ENCODE results near the gene TBL1XR1. TPM values are rescaled to one million over a fixed set of nuclear protein-coding genes. Genes with fewer than 3 reads are reported as not detected.
"Not testable (repeated sequence)": the region's sequence is repeated elsewhere in the genome, so short reads cannot be mapped to it uniquely, and the experiment has no call there.

TBL1XR1 gene
- total and polyA plus RNA-seq, 2 donors (not counting 3 experiments of a cell fraction or from before 2014, with no cell fraction given), result 26.9 to 146 TPM

GRCh38 chr3:177162742-177163141 lies 34.5 kb downstream of the TBL1XR1 start:
- Histone ChIP-seq H4K20me1 (replicated peaks; ENCODE audit: control insufficient read depth, extremely low read depth, insufficient read depth, low read length) (peaks cover 8% of the 10 kb centered on the region), H3K9me1 (replicated peaks; ENCODE audit: control insufficient read depth, extremely low read depth, insufficient read depth, low read length) (no peaks in the 10 kb centered on the region), H3K79me2 (ENCODE audit: control insufficient read depth, insufficient read depth, low read length) (peaks cover 98% of the 10 kb centered on the region), H3K36me3 (ENCODE audit: control insufficient read depth in 2 of 2, extremely low read depth in 1 of 2, insufficient read depth in 2 of 2, low read length in 2 of 2) (no peaks in the 10 kb centered on the region), H3K27me3 (ENCODE audit: control insufficient read depth in 2 of 2, insufficient read depth in 2 of 2, low read length in 2 of 2) (no peaks in the 10 kb centered on the region), H3K27ac (ENCODE audit: insufficient read depth, low read depth, low read length) (no peak overlapping the region), H3K9ac (replicated peaks; ENCODE audit: extremely low read depth, insufficient read depth, low read length) (no peak overlapping the region), H3K4me2 (ENCODE audit: insufficient read depth, low read length) (no peak overlapping the region), H3K9me3 (replicated peaks; ENCODE audit: control insufficient read depth, insufficient read depth, low read length) (no peaks in the 10 kb centered on the region), H2AFZ (ENCODE audit: low read depth, low read length) (no peak overlapping the region), H3K4me1 (ENCODE audit: control insufficient read depth, extremely low read depth, insufficient read depth, low read length) (peaks cover 5% of the 10 kb centered on the region), H3K4me3 (replicated peaks in 1 of 3; ENCODE audit: insufficient read depth in 1 of 3, low read depth in 1 of 3, low read length in 3 of 3) (no peak overlapping the region)
- FAIRE-seq (no peak), DNase-seq (ENCODE audit: low read depth, low spot score) (no peak)
- CTCF ChIA-PET, result no interaction called here
- BruUV-seq (replicated peaks), result no TSS peak
- dilution Hi-C loops (cut with MboI; ENCODE audit: extremely low pct_ligation_motif_present, low sequenced_read_pairs) (no loop called here), intact Hi-C loops (cut with micrococcal nuclease) (no loop called here)
- TF ChIP-seq POLR2AphosphoS5 (IDR thresholded peaks at IDR 0.05; ENCODE audit: insufficient read depth, low read depth, low read length), result no peak
- no peak for TF ChIP-seq FOS (IDR thresholded peaks at IDR 0.05; ENCODE audit: borderline replicate concordance, insufficient read depth, low read length)
- TF ChIP-seq MAX (IDR thresholded peaks at IDR 0.05; ENCODE audit: insufficient read depth, insufficient read length), result no peak
- TF ChIP-seq GATA2 (IDR thresholded peaks at IDR 0.05; ENCODE audit: insufficient read depth, insufficient read length, low read depth, low read length), result no peak
- TF ChIP-seq JUN (IDR thresholded peaks at IDR 0.05; ENCODE audit: borderline replicate concordance, insufficient read depth, insufficient read length, low read depth), result no peak
- TF ChIP-seq CTCF (IDR thresholded peaks at IDR 0.05; ENCODE audit: extremely low read depth in 1 of 2, insufficient read depth in 1 of 2, low read depth in 1 of 2, low read length in 2 of 2), result no peak
- TF ChIP-seq POLR2A (IDR thresholded peaks at IDR 0.05; ENCODE audit: low read depth, low read length), result no peak
- no peak for TF ChIP-seq EZH2 (IDR thresholded peaks at IDR 0.05; ENCODE audit: borderline replicate concordance, low read depth, low read length, severe bottlenecking)
- no peak for TF ChIP-seq MYC (IDR thresholded peaks at IDR 0.05; ENCODE audit: low read depth, low read length)
- POLR2A ChIA-PET, result no interaction called here

- H3K27me3 ChIP-seq (ENCODE audit: control insufficient read depth in 2 of 2, insufficient read depth in 2 of 2, low read length in 2 of 2); H3K9me1 ChIP-seq (replicated peaks; ENCODE audit: control insufficient read depth, extremely low read depth, insufficient read depth, low read length); H3K4me3 ChIP-seq (replicated peaks in 1 of 3; ENCODE audit: insufficient read depth in 1 of 3, low read depth in 1 of 3, low read length in 3 of 3); H3K4me2 ChIP-seq (ENCODE audit: insufficient read depth, low read length); FAIRE-seq; H3K36me3 ChIP-seq (ENCODE audit: control insufficient read depth in 2 of 2, extremely low read depth in 1 of 2, insufficient read depth in 2 of 2, low read length in 2 of 2); intact Hi-C loops (cut with micrococcal nuclease); H3K9me3 ChIP-seq (replicated peaks; ENCODE audit: control insufficient read depth, insufficient read depth, low read length); POLR2A ChIA-PET; BruUV-seq (replicated peaks); H3K9ac ChIP-seq (replicated peaks; ENCODE audit: extremely low read depth, insufficient read depth, low read length); H3K4me1 ChIP-seq (ENCODE audit: control insufficient read depth, extremely low read depth, insufficient read depth, low read length); H3K27ac ChIP-seq (ENCODE audit: insufficient read depth, low read depth, low read length); DNase-seq (ENCODE audit: low read depth, low spot score); H2AFZ ChIP-seq (ENCODE audit: low read depth, low read length); CTCF ChIA-PET; dilution Hi-C loops (cut with MboI; ENCODE audit: extremely low pct_ligation_motif_present, low sequenced_read_pairs); H4K20me1 ChIP-seq (replicated peaks; ENCODE audit: control insufficient read depth, extremely low read depth, insufficient read depth, low read length): not testable (repeated sequence)
- H3K79me2 ChIP-seq (ENCODE audit: control insufficient read depth, insufficient read depth, low read length), result peaks cover 98% of the 10 kb centered on the region
Measured at GRCh38 chr3:177161603-177162002, 35.7 kb downstream of the TBL1XR1 start.

Measured in endothelial cell of umbilical vein (primary cell).